Keratinocyte (primary cell): ENCODE results near the gene BRD3OS. TPM values are rescaled to one million over a fixed set of nuclear protein-coding genes. Genes with fewer than 3 reads are reported as not detected.

Experiments used
- DNase-seq: peaks from one replicate; pipeline ENCODE4 v3.0.0-alpha.2; 2011; ENCODE audit warnings: low read depth, missing footprints, low spot score
- FAIRE-seq: peaks from 2 replicates; lab custom pipeline; 2011; peaks lifted over from hg19 to GRCh38; lab: Jason Lieb, UNC
- H2AFZ ChIP-seq: 2 replicates; pipeline ENCODE4 v1.6.0; 2012; ENCODE audit warnings: low read length, control low read depth, inconsistent platforms; ENCODE audit not compliant: control insufficient read depth
- H3K27ac ChIP-seq: 2 replicates; pipeline ENCODE4 v1.5.1; 2011; ENCODE audit warnings: low read length; ENCODE audit not compliant: control insufficient read depth, insufficient read depth
- H3K27me3 ChIP-seq: 3 replicates; pipeline ENCODE4 v1.6.0; 2011; ENCODE audit warnings: low read length; ENCODE audit not compliant: control insufficient read depth, insufficient read depth; ENCODE audit errors: extremely low read depth
- H3K36me3 ChIP-seq, 2 experiments: 2 replicates in 1 of 2; 3 replicates in 1 of 2; pipeline ENCODE4 v1.5.1; 2011; ENCODE audit warnings: low read length in 2 of 2, mild to moderate bottlenecking in 1 of 2; ENCODE audit not compliant: control insufficient read depth in 2 of 2, insufficient read depth in 2 of 2; ENCODE audit errors: extremely low read depth in 1 of 2
- H3K4me1 ChIP-seq: 3 replicates; pipeline ENCODE4 v1.5.1; 2011; ENCODE audit warnings: low read length; ENCODE audit not compliant: control insufficient read depth, insufficient read depth; ENCODE audit errors: extremely low read depth
- H3K4me2 ChIP-seq: 3 replicates; pipeline ENCODE4 v1.6.0; 2011; ENCODE audit warnings: low read depth, low read length; ENCODE audit not compliant: control insufficient read depth, insufficient read depth; ENCODE audit errors: extremely low read depth
- H3K4me3 ChIP-seq, 3 experiments: fragments of 200-600 bp in 1 of 3; sonication (generic) in 1 of 3; 2 replicates in 2 of 3; 3 replicates in 1 of 3; pipeline ENCODE4 v1.5.1; 2011 to 2016; ENCODE audit warnings: low read length in 3 of 3, mild to moderate bottlenecking in 3 of 3, control low read depth in 2 of 3, inconsistent platforms in 1 of 3, low read depth in 1 of 3, mixed read lengths in 1 of 3, mixed run types in 1 of 3, moderate library complexity in 1 of 3; ENCODE audit not compliant: control insufficient read depth in 2 of 3, insufficient read depth in 2 of 3; ENCODE audit errors: extremely low read depth in 1 of 3
- H3K79me2 ChIP-seq: 2 replicates; pipeline ENCODE4 v1.6.0; 2012; ENCODE audit warnings: low read length; ENCODE audit not compliant: control insufficient read depth, insufficient read depth
- H3K9ac ChIP-seq: 3 replicates; pipeline ENCODE4 v1.6.0; 2011; ENCODE audit warnings: low read length; ENCODE audit not compliant: control insufficient read depth, insufficient read depth; ENCODE audit errors: extremely low read depth
- H3K9me1 ChIP-seq: 3 replicates; pipeline ENCODE4 v1.6.0; 2011; ENCODE audit warnings: low read length; ENCODE audit not compliant: control insufficient read depth, insufficient read depth; ENCODE audit errors: extremely low read depth
- H3K9me3 ChIP-seq: 2 replicates; pipeline ENCODE4 v1.5.1; 2012; ENCODE audit warnings: low read depth, low read length; ENCODE audit not compliant: control insufficient read depth
- H4K20me1 ChIP-seq: 3 replicates; pipeline ENCODE4 v1.6.0; 2011; ENCODE audit warnings: low read length; ENCODE audit not compliant: control insufficient read depth, insufficient read depth; ENCODE audit errors: extremely low read depth
- EZH2 ChIP-seq: IDR thresholded peaks from one replicate; pipeline ENCODE4 v1.6.1; 2012; ENCODE audit warnings: inconsistent platforms, mild to moderate bottlenecking, low read length, moderate library complexity
- dilution Hi-C: fragments of 300-500 bp; cut with MboI; formaldehyde crosslinking; loops from one replicate; pipeline ENCODE4 v1.7.0; 2020; ENCODE audit warnings: low sequenced_read_pairs; ENCODE audit not compliant: extremely low pct_ligation_motif_present
- polyA plus RNA-seq, 5 experiments: library from polyadenylated mRNA; depleted of rRNA in 3 of 5; stranded (reverse) in 3 of 5; stranded (forward) in 1 of 5; unstranded in 1 of 5; fragments of >200 nt; gene quantifications; 1 replicate in 1 of 5; 2 replicates in 3 of 5; 3 replicates in 1 of 5; pipeline versions ENCODE4 v1.2.1 to v1.2.3, GENCODE V29; 2011 to 2012; ENCODE audit warnings: missing spikeins in 2 of 5, low read depth in 1 of 5, low replicate concordance in 1 of 5
- TF ChIP-seq, protein P1 (sequence below), 3 experiments: IDR thresholded peaks in 1 of 3; conservative IDR thresholded peaks in 1 of 3; optimal IDR thresholded peaks in 1 of 3; 2 replicates in 2 of 3; 3 replicates in 1 of 3; pipeline versions ENCODE3 to v1.5.1; 2011; ENCODE audit warnings: low read length in 3 of 3, mild to moderate bottlenecking in 3 of 3, moderate library complexity in 2 of 3, control low read depth in 1 of 3, inconsistent platforms in 1 of 3; ENCODE audit not compliant: insufficient read depth in 2 of 3; ENCODE audit errors: extremely low read depth in 1 of 3

BRD3OS gene
- polyA plus RNA-seq, 1 donor (not counting 4 experiments of a cell fraction or from before 2014, with no cell fraction given): 8.5 TPM

DNA sequence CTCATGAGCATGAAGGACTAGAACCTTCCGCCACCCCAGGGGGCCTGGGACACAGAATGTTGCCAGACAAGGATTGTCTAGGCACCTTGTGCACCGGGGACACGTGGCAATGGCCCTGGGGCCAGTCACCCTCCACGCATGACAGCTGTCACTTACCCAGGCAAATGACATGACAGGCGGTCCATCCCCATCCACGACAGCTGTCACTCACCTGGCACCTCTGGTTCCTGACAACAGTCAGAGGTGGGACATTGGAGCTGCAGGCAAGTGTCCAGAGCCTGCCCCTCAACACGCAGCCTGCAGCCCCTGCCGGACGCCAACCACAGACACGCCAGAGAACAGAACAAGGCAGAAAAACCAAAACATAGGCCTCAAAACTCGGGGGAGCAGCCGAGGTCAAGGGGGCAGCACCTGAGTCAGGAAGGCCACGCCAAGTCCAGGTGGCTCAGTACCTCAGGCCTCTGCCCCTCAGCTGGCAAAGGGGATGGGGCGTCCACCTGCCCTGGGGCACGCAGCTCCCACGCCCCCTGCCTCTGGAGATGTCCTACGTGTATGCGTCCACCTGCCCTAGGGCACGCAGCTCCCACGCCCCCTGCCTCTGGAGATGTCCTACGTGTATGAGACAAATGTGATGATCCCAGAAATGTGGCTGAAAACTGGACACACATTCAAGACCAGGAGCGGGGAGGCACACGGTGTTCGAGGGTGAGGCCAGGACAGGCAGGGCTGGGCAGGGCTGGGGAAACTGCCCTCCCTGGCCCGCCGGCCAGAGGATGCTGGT, 47.7 kb upstream of the BRD3OS start:
- DNase-seq: no peak
- H3K4me1 ChIP-seq: no peaks in the 10 kb centered on the region
- no peak overlapping the region for H3K4me3 ChIP-seq
- dilution Hi-C loops: no loop called here
- H3K4me2 ChIP-seq: no peak overlapping the region
- peaks cover 78% of the 10 kb centered on the region for H4K20me1 ChIP-seq
- no peaks in the 10 kb centered on the region for H3K27me3 ChIP-seq
- peaks cover 0 to 4% of the 10 kb centered on the region in 2 experiments for H3K36me3 ChIP-seq
- no peak overlapping the region for H3K9ac ChIP-seq
- peaks cover 99% of the 10 kb centered on the region for H3K79me2 ChIP-seq
- no peak overlapping the region for H2AFZ ChIP-seq
- no peak for FAIRE-seq
- H3K9me3 ChIP-seq: no peaks in the 10 kb centered on the region
- TF ChIP-seq, protein P1, sequence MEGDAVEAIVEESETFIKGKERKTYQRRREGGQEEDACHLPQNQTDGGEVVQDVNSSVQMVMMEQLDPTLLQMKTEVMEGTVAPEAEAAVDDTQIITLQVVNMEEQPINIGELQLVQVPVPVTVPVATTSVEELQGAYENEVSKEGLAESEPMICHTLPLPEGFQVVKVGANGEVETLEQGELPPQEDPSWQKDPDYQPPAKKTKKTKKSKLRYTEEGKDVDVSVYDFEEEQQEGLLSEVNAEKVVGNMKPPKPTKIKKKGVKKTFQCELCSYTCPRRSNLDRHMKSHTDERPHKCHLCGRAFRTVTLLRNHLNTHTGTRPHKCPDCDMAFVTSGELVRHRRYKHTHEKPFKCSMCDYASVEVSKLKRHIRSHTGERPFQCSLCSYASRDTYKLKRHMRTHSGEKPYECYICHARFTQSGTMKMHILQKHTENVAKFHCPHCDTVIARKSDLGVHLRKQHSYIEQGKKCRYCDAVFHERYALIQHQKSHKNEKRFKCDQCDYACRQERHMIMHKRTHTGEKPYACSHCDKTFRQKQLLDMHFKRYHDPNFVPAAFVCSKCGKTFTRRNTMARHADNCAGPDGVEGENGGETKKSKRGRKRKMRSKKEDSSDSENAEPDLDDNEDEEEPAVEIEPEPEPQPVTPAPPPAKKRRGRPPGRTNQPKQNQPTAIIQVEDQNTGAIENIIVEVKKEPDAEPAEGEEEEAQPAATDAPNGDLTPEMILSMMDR (optimal IDR thresholded peaks at IDR 0.05 in 1 of 3, IDR thresholded peaks at IDR 0.05 in 1 of 3, conservative IDR thresholded peaks at IDR 0.05 in 1 of 3; ENCODE audit: extremely low read depth in 1 of 3, insufficient read depth in 2 of 3, low read length in 3 of 3): no peak
- TF ChIP-seq EZH2: no peak
- H3K27ac ChIP-seq: no peak overlapping the region
- peaks cover 3% of the 10 kb centered on the region for H3K9me1 ChIP-seq

DNA sequence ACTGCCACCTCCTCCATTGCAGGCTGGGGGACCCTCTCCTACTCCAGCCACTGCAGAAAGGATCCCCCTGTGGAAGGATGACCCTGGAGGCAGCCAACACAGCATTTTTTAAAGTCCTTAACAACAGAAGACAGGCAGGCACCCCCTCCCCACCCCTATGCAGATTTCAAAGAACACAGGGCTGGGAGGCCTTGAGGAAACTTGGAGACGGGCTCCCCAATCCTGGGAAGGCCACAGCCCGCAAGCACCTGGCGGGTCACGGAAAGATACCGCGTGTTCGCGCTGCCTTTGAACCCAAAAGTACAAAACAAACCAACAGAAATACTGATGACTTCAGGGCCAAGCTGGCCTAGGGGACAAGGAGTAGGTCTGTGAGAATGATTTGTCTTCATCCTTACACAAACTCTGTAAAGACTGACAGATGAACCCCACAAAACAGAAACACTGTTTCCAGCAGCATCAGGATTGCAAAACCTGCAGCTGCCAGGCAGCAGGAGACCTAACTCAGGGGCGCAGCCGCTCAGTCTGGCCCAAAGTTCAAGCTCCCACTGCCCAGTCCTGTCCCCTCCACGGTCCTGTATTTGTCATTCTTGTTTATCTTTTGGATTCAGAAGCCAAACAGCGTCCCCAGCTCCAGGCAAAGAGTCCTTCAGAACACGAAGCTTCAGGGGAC, 46.9 kb upstream of the BRD3OS start:
- no peak for FAIRE-seq
- H4K20me1 ChIP-seq: peaks cover 76% of the 10 kb centered on the region

More for the DNA sequence above, 46.9 kb upstream of the BRD3OS start:
- Histone ChIP-seq H2AFZ (no peak overlapping the region), H3K4me1 (no peaks in the 10 kb centered on the region), H3K27ac (no peak overlapping the region), H3K9me1 (peaks cover 3% of the 10 kb centered on the region), H3K4me2 (no peak overlapping the region), H3K4me3 (no peak overlapping the region), H3K27me3 (no peaks in the 10 kb centered on the region), H3K9me3 (no peaks in the 10 kb centered on the region), H3K9ac (no peak overlapping the region), H3K36me3 (peaks cover 0 to 4% of the 10 kb centered on the region in 2 experiments), H3K79me2 (peaks cover 99% of the 10 kb centered on the region)
- no peak for DNase-seq
- no peak for TF ChIP-seq EZH2
- TF ChIP-seq, protein P1 (optimal IDR thresholded peaks at IDR 0.05 in 1 of 3, IDR thresholded peaks at IDR 0.05 in 1 of 3, conservative IDR thresholded peaks at IDR 0.05 in 1 of 3; ENCODE audit: extremely low read depth in 1 of 3, insufficient read depth in 2 of 3, low read length in 3 of 3): no peak
- dilution Hi-C loops: no loop called here
